PC-9 (cell line): ENCODE results near the gene KATNAL1. TPM values are rescaled to one million over a fixed set of nuclear protein-coding genes. Genes with fewer than 3 reads are reported as not detected.

Source experiments
- BruUV-seq: library from RNA; stranded (reverse); fragments of 400-500 nt; replicated peaks from 2 replicates; lab custom pipeline; 2021; lab: Mats Ljungman, UMichigan
- CTCF ChIA-PET: fragments of 300-600 bp; sonication (Branson Sonifier 250); formaldehyde crosslinking; loops from one replicate; lab custom pipeline; 2022; ENCODE audit warnings: antibody characterized with exemption; lab: Charles Lee
- POLR2A ChIA-PET: fragments of 300-600 bp; sonication (Branson Sonifier 250); formaldehyde crosslinking; loops from one replicate; lab custom pipeline; 2022; ENCODE audit warnings: antibody characterized with exemption; ENCODE audit not compliant: unreplicated experiment; lab: Charles Lee
- DNase-seq, 2 experiments: peaks; one replicate each; pipeline versions ENCODE4 v3.0.0 to v3.0.0-alpha.2; 2015 to 2022; ENCODE audit warnings: mixed read lengths in 1 of 2
- H2AFZ ChIP-seq: fragments of 200-600 bp; sonication (generic); 2 replicates; pipeline ENCODE4 v1.8.1; 2017; ENCODE audit warnings: antibody characterized with exemption
- H3F3A ChIP-seq: fragments of 200-600 bp; sonication (generic); 2 replicates; pipeline ENCODE4 v1.8.1; 2017; ENCODE audit warnings: antibody characterized with exemption, mild to moderate bottlenecking, low read depth; ENCODE audit not compliant: insufficient read depth
- H3K27ac ChIP-seq: fragments of 200-600 bp; sonication (generic); 2 replicates; pipeline ENCODE4 v1.6.1; 2016; ENCODE audit warnings: mixed run types
- H3K27me3 ChIP-seq: fragments of 200-600 bp; sonication (generic); 2 replicates; pipeline ENCODE4 v1.6.1; 2016; ENCODE audit warnings: low read depth, mixed run types; ENCODE audit not compliant: insufficient read depth
- H3K36me3 ChIP-seq: fragments of 200-600 bp; sonication (generic); 2 replicates; pipeline ENCODE4 v1.6.1; 2016; ENCODE audit warnings: low read depth, mixed run types
- H3K4me1 ChIP-seq: fragments of 200-600 bp; sonication (generic); replicated peaks from 2 replicates; pipeline ENCODE4 v1.6.1; 2016; ENCODE audit warnings: mixed run types; ENCODE audit not compliant: insufficient read depth
- H3K4me2 ChIP-seq: fragments of 200-600 bp; sonication (generic); 2 replicates; pipeline ENCODE4 v1.6.1; 2017; ENCODE audit warnings: mixed run types
- H3K4me3 ChIP-seq: fragments of 200-600 bp; sonication (generic); 2 replicates; pipeline ENCODE4 v1.6.1; 2016; ENCODE audit warnings: mixed run types
- H3K79me2 ChIP-seq: fragments of 200-600 bp; sonication (generic); 2 replicates; pipeline ENCODE4 v1.6.1; 2017; ENCODE audit warnings: low read depth, mixed run types
- H3K9me2 ChIP-seq: fragments of 200-600 bp; sonication (generic); 2 replicates; pipeline ENCODE4 v1.8.1; 2017; ENCODE audit warnings: mild to moderate bottlenecking; ENCODE audit not compliant: insufficient read depth
- H3K9me3 ChIP-seq: fragments of 200-600 bp; sonication (generic); 2 replicates; pipeline ENCODE4 v1.8.1; 2016; ENCODE audit warnings: low read depth; ENCODE audit not compliant: insufficient read depth
- H4K20me1 ChIP-seq: fragments of 200-600 bp; sonication (generic); 2 replicates; pipeline ENCODE4 v1.8.1; 2017; ENCODE audit not compliant: insufficient read depth
- EZH2 ChIP-seq: fragments of 200-600 bp; sonication (generic); IDR thresholded peaks from 2 replicates; pipeline ENCODE4 v1.8.0; 2017; ENCODE audit warnings: antibody characterized with exemption, low read depth
- intact Hi-C: fragments of 100-400 bp; cut with micrococcal nuclease; formaldehyde crosslinking; loops from one replicate; pipeline ENCODE4 v1.10.0; 2022; ENCODE audit not compliant: unreplicated experiment
- total RNA-seq: library from RNA; stranded (reverse); gene quantifications from 2 replicates; pipeline ENCODE4 v1.2.3, GENCODE V29; 2021
- TF ChIP-seq, protein P1 (sequence below): fragments of 200-600 bp; sonication (generic); conservative IDR thresholded peaks from 2 replicates; pipeline ENCODE4 v1.6.1; 2017; ENCODE audit warnings: mixed run types, antibody characterized with exemption, mild to moderate bottlenecking, moderate library complexity

Gene KATNAL1
- total RNA-seq, 1 experiment from 2014 or later = 11.8 TPM

DNA sequence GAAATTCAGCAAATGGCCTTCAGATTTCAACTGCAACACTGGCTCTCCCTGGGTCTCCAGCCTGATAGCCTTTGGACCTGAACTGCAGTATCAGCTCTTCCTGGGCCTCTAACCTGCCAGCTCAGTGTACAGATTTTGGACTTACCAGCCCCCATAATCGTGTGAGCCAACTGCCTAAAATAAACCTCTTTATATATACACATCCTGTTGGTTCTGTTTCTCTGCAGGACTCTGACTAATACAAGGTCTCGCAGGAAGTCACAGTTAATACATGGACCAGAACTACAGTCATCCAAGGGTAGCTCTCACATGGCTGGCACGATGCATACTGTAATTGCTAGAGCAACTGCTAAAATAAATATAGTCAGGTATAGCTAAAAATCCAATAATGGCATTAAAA is 85.1 kb downstream of the KATNAL1 start:
- no peak overlapping the region for H3K27ac ChIP-seq
- BruUV-seq = no TSS peak
- intact Hi-C loops = no loop called here
- POLR2A ChIA-PET = no interaction called here
- no peaks in the 10 kb centered on the region for H3K4me1 ChIP-seq
- no peak for DNase-seq
- no peak overlapping the region for H3K4me3 ChIP-seq
- H3K4me2 ChIP-seq = no peak overlapping the region
- no peaks in the 10 kb centered on the region for H3K9me3 ChIP-seq
- H2AFZ ChIP-seq = no peak overlapping the region
- no peaks in the 10 kb centered on the region for H3K9me2 ChIP-seq
- no peaks in the 10 kb centered on the region for H4K20me1 ChIP-seq
- TF ChIP-seq, protein P1, sequence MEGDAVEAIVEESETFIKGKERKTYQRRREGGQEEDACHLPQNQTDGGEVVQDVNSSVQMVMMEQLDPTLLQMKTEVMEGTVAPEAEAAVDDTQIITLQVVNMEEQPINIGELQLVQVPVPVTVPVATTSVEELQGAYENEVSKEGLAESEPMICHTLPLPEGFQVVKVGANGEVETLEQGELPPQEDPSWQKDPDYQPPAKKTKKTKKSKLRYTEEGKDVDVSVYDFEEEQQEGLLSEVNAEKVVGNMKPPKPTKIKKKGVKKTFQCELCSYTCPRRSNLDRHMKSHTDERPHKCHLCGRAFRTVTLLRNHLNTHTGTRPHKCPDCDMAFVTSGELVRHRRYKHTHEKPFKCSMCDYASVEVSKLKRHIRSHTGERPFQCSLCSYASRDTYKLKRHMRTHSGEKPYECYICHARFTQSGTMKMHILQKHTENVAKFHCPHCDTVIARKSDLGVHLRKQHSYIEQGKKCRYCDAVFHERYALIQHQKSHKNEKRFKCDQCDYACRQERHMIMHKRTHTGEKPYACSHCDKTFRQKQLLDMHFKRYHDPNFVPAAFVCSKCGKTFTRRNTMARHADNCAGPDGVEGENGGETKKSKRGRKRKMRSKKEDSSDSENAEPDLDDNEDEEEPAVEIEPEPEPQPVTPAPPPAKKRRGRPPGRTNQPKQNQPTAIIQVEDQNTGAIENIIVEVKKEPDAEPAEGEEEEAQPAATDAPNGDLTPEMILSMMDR = no peak
- no peak for TF ChIP-seq EZH2
- H3K36me3 ChIP-seq = no peaks in the 10 kb centered on the region
- no peaks in the 10 kb centered on the region for H3K79me2 ChIP-seq
- CTCF ChIA-PET = no interaction called here
- H3K27me3 ChIP-seq = no peaks in the 10 kb centered on the region
- no peaks in the 10 kb centered on the region for H3F3A ChIP-seq

GRCh38 chr13:30216111-30216510 is 91.2 kb downstream of the KATNAL1 start:
- TF ChIP-seq, protein P1 = no peak
- TF ChIP-seq EZH2 = no peak
- ChIA-PET POLR2A (no interaction called here), CTCF (no interaction called here)
- no peak for DNase-seq
- Histone ChIP-seq H3F3A (no peaks in the 10 kb centered on the region), H4K20me1 (no peaks in the 10 kb centered on the region), H3K4me1 (no peaks in the 10 kb centered on the region), H3K4me3 (no peak overlapping the region), H3K9me3 (no peaks in the 10 kb centered on the region; the same call in 1 of the 2 replicates), H3K27me3 (no peaks in the 10 kb centered on the region), H3K9me2 (no peaks in the 10 kb centered on the region), H3K79me2 (no peaks in the 10 kb centered on the region), H3K4me2 (no peak overlapping the region), H2AFZ (no peak overlapping the region), H3K27ac (no peak overlapping the region), H3K36me3 (no peaks in the 10 kb centered on the region)
- intact Hi-C loops = no loop called here
- no TSS peak for BruUV-seq

GRCh38 chr13:30212256-30212655 is 95.1 kb downstream of the KATNAL1 start:
- Histone ChIP-seq H3K9me3 (no peaks in the 10 kb centered on the region; the same call in 1 of the 2 replicates), H3K79me2 (no peaks in the 10 kb centered on the region), H3F3A (no peaks in the 10 kb centered on the region), H4K20me1 (no peaks in the 10 kb centered on the region), H2AFZ (no peak overlapping the region), H3K4me1 (no peaks in the 10 kb centered on the region), H3K4me2 (no peak overlapping the region), H3K4me3 (no peak overlapping the region), H3K27ac (no peak overlapping the region), H3K9me2 (no peaks in the 10 kb centered on the region), H3K36me3 (no peaks in the 10 kb centered on the region), H3K27me3 (no peaks in the 10 kb centered on the region)
- intact Hi-C loops = no loop called here
- POLR2A ChIA-PET = no interaction called here
- no peak for DNase-seq
- no TSS peak for BruUV-seq
- TF ChIP-seq, protein P1 = no peak
- CTCF ChIA-PET = no interaction called here
